K562 (cell line): Measurements from ENCODE around the gene USP24. TPM values are rescaled to one million over a fixed set of nuclear protein-coding genes. Genes with fewer than 3 reads are reported as not detected.

Experiments
- ATAC-seq: fragments of 200-7000 bp; cut with Tn5 transposase; 3 replicates; pipeline ENCODE4 v1.9.1; 2020; ENCODE audit warnings: moderate library complexity
- BruUV-seq: library from RNA; stranded (reverse); fragments of 400-500 nt; replicated peaks from 2 replicates; lab custom pipeline; 2021; lab: Mats Ljungman, UMichigan
- CTCF ChIA-PET: fragments of 300-600 bp; formaldehyde crosslinking; extraction: SDS; loops from one replicate; lab custom pipeline; 2021; ENCODE audit warnings: low intra/inter-chr PET ratio; lab: Yijun Ruan, JAX
- POLR2A ChIA-PET: fragments of 300-600, 350-650 bp; sonication (Branson Sonifier 250); formaldehyde crosslinking; extraction: SDS; loops from one replicate; lab custom pipeline; 2021; ENCODE audit warnings: antibody characterized with exemption, inconsistent platforms; lab: Yijun Ruan, JAX
- DNase-seq, 4 experiments: peaks; one replicate each; pipeline versions ENCODE4 v3.0.0 to v3.0.0-alpha.2; 2011 to 2018; ENCODE audit warnings: low spot score in 3 of 4, mixed read lengths in 3 of 4; ENCODE audit errors: extremely low read depth in 1 of 4
- FAIRE-seq: peaks from 2 replicates; lab custom pipeline; 2011; peaks lifted over from hg19 to GRCh38; lab: Jason Lieb, UNC
- H2AFZ ChIP-seq: 2 replicates; pipeline ENCODE4 v1.6.0; 2011; ENCODE audit warnings: low read depth, low read length, control low read depth, inconsistent platforms
- H3K27ac ChIP-seq: fragments of 200-600 bp; 3 replicates; pipeline ENCODE4 v1.8.0; 2011; ENCODE audit warnings: low read depth, mild to moderate bottlenecking, control low read depth, inconsistent platforms, low read length, moderate library complexity, mixed read lengths; ENCODE audit errors: extremely low read depth
- H3K27me3 ChIP-seq, 2 experiments: fragments of 300-600 bp in 1 of 2; 2 replicates in 1 of 2; 3 replicates in 1 of 2; pipeline versions ENCODE4 v1.6.0 to v1.8.0; 2011; ENCODE audit warnings: inconsistent platforms in 2 of 2, low read length in 2 of 2, mild to moderate bottlenecking in 1 of 2, mixed read lengths in 1 of 2, moderate library complexity in 1 of 2; ENCODE audit not compliant: control insufficient read depth in 2 of 2, insufficient read depth in 2 of 2
- H3K36me3 ChIP-seq: fragments of 300-600 bp; 3 replicates; pipeline ENCODE4 v1.8.0; 2011; ENCODE audit warnings: mild to moderate bottlenecking, low read length, inconsistent platforms; ENCODE audit not compliant: control insufficient read depth, insufficient read depth
- H3K4me1 ChIP-seq, 2 experiments: fragments of 200-600 bp in 1 of 2; replicated peaks in 1 of 2; 2 replicates in 1 of 2; 3 replicates in 1 of 2; pipeline versions ENCODE4 v1.5.1 to v1.8.0; 2011; ENCODE audit warnings: inconsistent platforms in 2 of 2, low read length in 2 of 2, mild to moderate bottlenecking in 1 of 2, mixed read lengths in 1 of 2, moderate library complexity in 1 of 2; ENCODE audit not compliant: control insufficient read depth in 2 of 2, insufficient read depth in 2 of 2
- H3K4me2 ChIP-seq: 2 replicates; pipeline ENCODE4 v1.6.1; 2011; ENCODE audit warnings: low read length, control low read depth, inconsistent platforms, mixed read lengths; ENCODE audit not compliant: insufficient read depth
- H3K4me3 ChIP-seq: fragments of 200-600 bp; sonication (generic), shearing (Covaris generic); 2 replicates; pipeline ENCODE4 v1.5.1; 2016; ENCODE audit warnings: control low read depth, inconsistent platforms
- H3K79me2 ChIP-seq: fragments of 200-600 bp; 3 replicates; pipeline ENCODE4 v1.8.0; 2011; ENCODE audit warnings: low read length, inconsistent platforms; ENCODE audit not compliant: control insufficient read depth, insufficient read depth
- H3K9ac ChIP-seq, 2 experiments: 2 replicates each; pipeline versions ENCODE4 v1.6.0 to v1.6.1; 2011; ENCODE audit warnings: low read depth in 2 of 2, low read length in 2 of 2, control low read depth in 1 of 2, inconsistent platforms in 1 of 2, mild to moderate bottlenecking in 1 of 2, mixed read lengths in 1 of 2; ENCODE audit not compliant: insufficient read depth in 1 of 2
- H3K9me1 ChIP-seq: one replicate; pipeline ENCODE4 v1.6.0; 2011; ENCODE audit warnings: inconsistent platforms, mild to moderate bottlenecking, low read length, moderate library complexity; ENCODE audit not compliant: control insufficient read depth, insufficient read depth
- H3K9me3 ChIP-seq: replicated peaks from 2 replicates; pipeline ENCODE4 v1.5.1; 2011; ENCODE audit warnings: low read depth, low read length, inconsistent platforms; ENCODE audit not compliant: control insufficient read depth, insufficient read depth
- H4K20me1 ChIP-seq: replicated peaks from 2 replicates; pipeline ENCODE4 v1.6.1; 2011; ENCODE audit warnings: low read length, inconsistent platforms, mixed read lengths; ENCODE audit not compliant: control insufficient read depth, insufficient read depth
- C11orf30 ChIP-seq: fragments of 450-650 bp; IDR thresholded peaks from 2 replicates; pipeline ENCODE4 v1.6.1; 2016; ENCODE audit warnings: low read depth, mild to moderate bottlenecking
- DLX4 ChIP-seq: fragments of 250-450 bp; sonication (Bioruptor Pico); IDR thresholded peaks from 2 replicates; pipeline ENCODE4 v1.6.1; 2021; ENCODE audit warnings: mild to moderate bottlenecking
- FOXA3 ChIP-seq, 2 experiments: fragments of 450-650 bp in 1 of 2; sonication (generic) in 1 of 2; formaldehyde crosslinking; IDR thresholded peaks in 1 of 2; conservative IDR thresholded peaks in 1 of 2; 2 replicates each; pipeline versions ENCODE4 v1.4.0 to v1.8.0; 2020 to 2022; ENCODE audit warnings: mild to moderate bottlenecking in 2 of 2, missing genetic modification reagents in 1 of 2
- SMAD4 ChIP-seq: fragments of 250-450 bp; sonication (Bioruptor Pico); conservative IDR thresholded peaks from 2 replicates; pipeline ENCODE4 v1.8.0; 2021; ENCODE audit warnings: inconsistent platforms, mild to moderate bottlenecking, moderate library complexity
- SRSF3 ChIP-seq: fragments of 200-400 bp; formaldehyde crosslinking; IDR thresholded peaks from 2 replicates; pipeline ENCODE4 v1.6.1; 2016; ENCODE audit warnings: mild to moderate bottlenecking, low read length, moderate library complexity; ENCODE audit not compliant: insufficient read depth
- ZNF23 ChIP-seq: fragments of 250-450 bp; sonication (Bioruptor Pico); IDR thresholded peaks from 2 replicates; pipeline ENCODE4 v1.4.0; 2020; ENCODE audit warnings: mild to moderate bottlenecking
- ZNF316 ChIP-seq: fragments of 450-650 bp; IDR thresholded peaks from 2 replicates; pipeline ENCODE4 v1.6.1; 2016
- WGBS: fragments of 100-300 bp; shearing (Covaris generic); methylation state at CpG from one replicate; pipeline ENCODE4 v1.1.6; 2016; ENCODE audit warnings: low coverage, mixed read lengths; ENCODE audit not compliant: insufficient coverage; ENCODE audit errors: missing lambda C conversion rate; 5-methylcytosine and 5-hydroxymethylcytosine counted together
- in situ Hi-C: fragments of 300-500 bp; cut with MboI; formaldehyde crosslinking; loops from 4 replicates; pipeline ENCODE4 v1.15.0; 2018; ENCODE audit warnings: inconsistent platforms, mixed read lengths
- intact Hi-C: fragments of 100-400 bp; cut with micrococcal nuclease; formaldehyde crosslinking; loops from 2 replicates; pipeline ENCODE4 v1.14.2; 2022
- polyA plus RNA-seq, 8 experiments: library from polyadenylated mRNA; depleted of rRNA in 4 of 8; stranded (reverse) in 5 of 8; unstranded in 3 of 8; fragments of >200 nt; fragmentation: Nextera tagmentation in 2 of 8; fragmentation: Illumina TruSeq in 1 of 8; extraction: Ambion mirVana in 2 of 8; extraction: Trizol in 1 of 8; gene quantifications; 2 replicates each; pipeline versions ENCODE4 v1.2.1 to v1.2.3, GENCODE V29; 2011 to 2014; ENCODE audit warnings: inconsistent platforms in 1 of 8, missing spikeins in 1 of 8
- total RNA-seq, 7 experiments: library from RNA; depleted of rRNA in 6 of 7; stranded (reverse); fragments of >200 nt in 6 of 7; fragmentation: Illumina TruSeq in 2 of 7; extraction: Trizol in 2 of 7; gene quantifications; 2 replicates each; pipeline versions ENCODE4 v1.2.1 to v1.2.3, GENCODE V29; 2011 to 2021; ENCODE audit warnings: low replicate concordance in 1 of 7

USP24 gene
- total and polyA plus RNA-seq, 9 of the 15 experiments (the other 6 are each of a cell fraction or from before 2014, with no cell fraction given), result 7.7 to 62.6 (median 36.8) TPM

GRCh38 chr1:55168353-55168752 lies 46.8 kb downstream of the USP24 start:
- no peak for DNase-seq
- no peak overlapping the region for H3K4me2 ChIP-seq
- H3K9me1 ChIP-seq, result no peaks in the 10 kb centered on the region
- no peak overlapping the region for H2AFZ ChIP-seq
- in situ Hi-C loops (no loop called here), intact Hi-C loops (no loop called here)
- no peaks in the 10 kb centered on the region for H4K20me1 ChIP-seq
- H3K27ac ChIP-seq, result no peak overlapping the region
- no peaks in the 10 kb centered on the region for H3K9me3 ChIP-seq
- no peaks in the 10 kb centered on the region for H3K4me1 ChIP-seq
- WGBS, result 85% methylated on average over 4 of the region's 4 CpGs
- no peak overlapping the region for H3K4me3 ChIP-seq
- H3K9ac ChIP-seq, result no peak overlapping the region
- peaks cover 84% of the 10 kb centered on the region for H3K36me3 ChIP-seq
- no peaks in the 10 kb centered on the region for H3K79me2 ChIP-seq
- ATAC-seq, result no peak
- FAIRE-seq, result no peak
- BruUV-seq, result no TSS peak
- H3K27me3 ChIP-seq, result no peaks in the 10 kb centered on the region
- CTCF ChIA-PET, result no interaction called here
- POLR2A ChIA-PET, result no interaction called here
- TF ChIP-seq ZNF23 (CRISPR knock-in tag) (no peak), ZNF316 (peak; percentile 48)
- TF ChIP-seq, all 486 proteins: peak for 1

GRCh38 chr1:55167224-55167871 lies 47.8 kb downstream of the USP24 start:
- no peaks in the 10 kb centered on the region for H3K27me3 ChIP-seq
- DNase-seq, result no peak
- ChIA-PET CTCF (no interaction called here), POLR2A (interaction anchor here (1.4 to 2.4 kb wide), 2 partner anchors 13 to 110 kb away, joined by 3 to 11 read pairs; no protein-coding TSS in a partner anchor)
- H3K4me1 ChIP-seq, result no peaks in the 10 kb centered on the region
- in situ Hi-C loops (no loop called here), intact Hi-C loops (no loop called here)
- H3K9ac ChIP-seq, result no peak overlapping the region
- H3K4me2 ChIP-seq, result no peak overlapping the region
- TF ChIP-seq FOXA3 (CRISPR knock-in tag; conservative IDR thresholded peaks at IDR 0.05 in 1 of 2, IDR thresholded peaks at IDR 0.05 in 1 of 2) (no peak), C11orf30 (no peak), DLX4 (CRISPR knock-in tag) (no peak), SRSF3 (no peak), SMAD4 (CRISPR knock-in tag) (no peak)
- FAIRE-seq, result no peak
- no peak overlapping the region for H3K4me3 ChIP-seq
- ATAC-seq, result no peak
- WGBS, result 92% methylated on average over 6 of the region's 6 CpGs
- H2AFZ ChIP-seq, result no peak overlapping the region
- BruUV-seq, result no TSS peak
- H3K79me2 ChIP-seq, result no peaks in the 10 kb centered on the region
- H3K36me3 ChIP-seq, result peaks cover 79% of the 10 kb centered on the region
- no peaks in the 10 kb centered on the region for H4K20me1 ChIP-seq
- H3K9me1 ChIP-seq, result no peaks in the 10 kb centered on the region
- H3K9me3 ChIP-seq, result no peaks in the 10 kb centered on the region
- no peak overlapping the region for H3K27ac ChIP-seq
